PC-9 (cell line): ENCODE data around the gene SMKR1.

Experiments used
- CTCF ChIP-seq: fragments of 200-600 bp; sonication (generic); conservative IDR thresholded peaks from 2 replicates; pipeline ENCODE4 v1.6.1; 2017; ENCODE audit warnings: mixed run types, antibody characterized with exemption, mild to moderate bottlenecking, moderate library complexity
- EZH2 ChIP-seq: fragments of 200-600 bp; sonication (generic); IDR thresholded peaks from 2 replicates; pipeline ENCODE4 v1.8.0; 2017; ENCODE audit warnings: antibody characterized with exemption, low read depth

GRCh38 chr7:129456421-129456820 lies 45.9 kb upstream of the SMKR1 start:
- TF ChIP-seq CTCF = no peak
- no peak for TF ChIP-seq EZH2
